ENCODE results near the gene NEK9.
"Not testable (repeated sequence)": the region's sequence is repeated elsewhere in the genome, so short reads cannot be mapped to it uniquely, and the experiment has no call there.

The NEK9 gene

DNA sequence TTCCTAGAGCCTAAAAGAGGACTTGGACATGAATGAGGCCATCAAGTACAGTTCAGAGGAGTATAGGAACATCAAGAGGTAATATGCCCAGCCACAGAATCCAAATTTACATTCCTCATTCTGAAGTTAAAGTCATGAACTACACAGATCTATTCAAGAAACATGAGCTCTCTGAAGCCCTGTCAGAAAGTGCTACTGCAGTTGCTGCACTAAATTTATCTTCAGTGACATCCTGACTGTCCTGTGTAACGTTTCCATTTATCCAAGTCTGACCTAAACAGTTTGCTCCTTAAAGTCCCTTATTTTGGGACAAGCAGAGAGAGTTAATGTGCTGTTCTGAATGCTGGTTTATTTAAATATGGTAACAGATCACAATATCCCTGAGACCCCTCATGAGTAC is 28.2 kb downstream of the NEK9 start:
- DNase-seq: no peak

DNA sequence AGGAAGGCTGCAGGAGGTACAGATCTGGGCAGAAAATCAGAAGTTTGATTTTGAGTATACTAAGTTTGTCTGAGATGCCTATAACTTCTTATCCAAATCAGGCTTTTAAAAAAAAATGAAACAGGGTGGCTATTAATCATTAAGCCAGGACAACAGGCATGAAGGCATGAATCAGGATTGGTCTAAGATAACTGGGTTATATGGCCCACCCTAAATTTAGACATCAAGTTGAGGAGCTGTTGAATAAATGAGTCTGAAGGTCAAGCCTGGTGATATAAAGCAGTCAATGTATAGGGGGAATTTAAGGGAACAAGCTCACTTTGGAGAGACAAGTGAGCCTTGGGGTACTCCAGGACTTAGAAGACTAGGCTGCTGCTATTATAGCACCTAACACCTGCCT is 28.6 kb downstream of the NEK9 start:
- no peak for DNase-seq

DNA sequence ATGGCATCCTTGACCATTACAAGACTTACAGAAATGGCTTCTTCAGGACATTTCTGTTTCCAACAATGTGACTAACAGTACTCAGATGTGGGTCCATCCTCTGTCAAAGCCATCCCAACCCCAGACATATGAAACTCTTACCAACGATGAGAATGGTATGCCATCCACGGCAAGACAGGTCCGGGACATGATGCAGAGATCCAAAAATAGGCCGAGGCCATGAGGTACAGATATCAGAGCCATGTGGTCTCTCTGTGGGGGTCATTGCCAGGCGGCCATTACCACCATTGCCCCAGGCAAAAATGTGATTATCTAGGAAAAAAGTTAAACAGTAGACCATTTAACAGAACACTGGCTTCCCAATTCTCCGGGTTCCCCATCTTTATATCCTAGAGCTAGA is 29.9 kb downstream of the NEK9 start:
- DNase-seq: no peak

DNA sequence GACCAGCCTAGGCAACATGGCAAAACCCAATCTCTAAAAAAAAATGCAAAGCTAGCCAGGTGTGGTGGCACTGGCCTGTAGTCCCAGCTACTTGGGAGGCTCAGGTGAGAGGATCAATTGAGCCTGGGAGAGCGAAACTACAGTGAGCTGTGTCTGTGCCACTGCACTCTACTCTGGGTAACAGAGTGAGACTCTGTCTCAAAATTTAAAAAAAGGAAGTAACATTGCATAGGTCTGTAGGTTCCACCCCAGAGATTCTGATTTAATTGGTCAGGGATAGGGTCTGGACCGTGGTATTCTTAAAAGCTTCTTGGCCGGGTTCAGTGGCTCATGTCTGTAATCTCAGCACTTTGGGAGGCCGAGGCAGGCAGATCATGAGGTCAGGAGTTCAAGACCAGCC is 31.2 kb downstream of the NEK9 start:
- DNase-seq: no peak

GRCh38 chr14:75094896-75095295 is 32.0 kb downstream of the NEK9 start:
- DNase-seq: no peak

DNA sequence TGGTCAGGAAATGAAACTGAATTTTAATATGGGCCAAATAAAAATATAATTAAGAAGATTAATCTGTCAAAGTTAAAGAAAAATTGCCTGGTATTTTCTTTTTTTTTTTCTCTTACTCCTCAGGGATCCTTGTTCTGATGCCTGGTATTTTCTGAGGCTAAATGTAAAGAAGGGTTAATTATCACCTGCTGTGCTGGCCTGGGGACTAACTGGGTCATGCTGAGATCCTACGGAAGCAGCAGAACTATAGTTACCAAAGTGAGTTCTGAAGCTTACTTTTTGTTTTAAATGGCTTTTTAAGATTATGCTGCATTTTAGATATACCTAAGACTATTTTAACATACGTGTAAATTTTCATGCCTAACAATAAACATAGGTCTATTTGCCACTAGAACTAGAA is 34.1 kb downstream of the NEK9 start:
- peak in 2 of 3 experiments; percentile 19 to 67 for DNase-seq

DNA sequence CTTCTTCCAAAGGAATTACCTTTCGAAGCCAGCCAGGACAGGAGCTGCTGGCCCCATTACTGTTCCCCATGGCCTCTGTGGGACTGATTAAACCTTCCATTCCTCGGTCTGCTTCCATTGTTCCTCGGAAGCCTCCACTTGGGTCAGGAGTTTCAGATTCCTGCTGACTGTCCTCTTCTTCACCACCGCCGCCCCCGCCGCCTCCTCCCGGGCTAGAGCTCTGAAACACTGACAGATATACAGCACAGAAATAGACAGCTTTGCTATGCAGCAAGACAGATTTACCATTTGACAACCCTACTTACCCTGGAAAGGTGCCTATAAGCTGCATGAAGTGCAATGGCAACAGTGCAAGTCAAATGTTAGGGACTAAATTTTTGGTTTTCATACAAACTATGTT is 35.6 kb downstream of the NEK9 start:
- no peak for DNase-seq

DNA sequence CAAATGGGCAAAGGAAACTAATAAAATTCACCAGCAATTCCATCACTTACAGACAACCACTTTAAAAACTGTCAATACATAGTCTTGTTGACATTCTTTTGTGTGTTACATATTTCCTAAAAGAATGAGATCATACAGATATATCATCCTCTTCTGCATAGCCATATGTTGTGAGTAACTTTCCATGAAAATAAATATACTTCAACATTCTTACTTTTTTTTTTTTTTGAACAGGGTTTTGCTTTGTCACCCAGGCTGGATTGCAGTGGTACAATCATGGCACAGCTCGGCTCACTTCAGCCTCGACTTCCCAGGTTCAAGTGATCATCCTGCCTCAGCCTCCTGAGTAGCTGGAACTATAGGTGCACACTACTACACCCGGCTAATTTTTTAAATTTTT is 36.5 kb downstream of the NEK9 start:
- DNase-seq: no peak

DNA sequence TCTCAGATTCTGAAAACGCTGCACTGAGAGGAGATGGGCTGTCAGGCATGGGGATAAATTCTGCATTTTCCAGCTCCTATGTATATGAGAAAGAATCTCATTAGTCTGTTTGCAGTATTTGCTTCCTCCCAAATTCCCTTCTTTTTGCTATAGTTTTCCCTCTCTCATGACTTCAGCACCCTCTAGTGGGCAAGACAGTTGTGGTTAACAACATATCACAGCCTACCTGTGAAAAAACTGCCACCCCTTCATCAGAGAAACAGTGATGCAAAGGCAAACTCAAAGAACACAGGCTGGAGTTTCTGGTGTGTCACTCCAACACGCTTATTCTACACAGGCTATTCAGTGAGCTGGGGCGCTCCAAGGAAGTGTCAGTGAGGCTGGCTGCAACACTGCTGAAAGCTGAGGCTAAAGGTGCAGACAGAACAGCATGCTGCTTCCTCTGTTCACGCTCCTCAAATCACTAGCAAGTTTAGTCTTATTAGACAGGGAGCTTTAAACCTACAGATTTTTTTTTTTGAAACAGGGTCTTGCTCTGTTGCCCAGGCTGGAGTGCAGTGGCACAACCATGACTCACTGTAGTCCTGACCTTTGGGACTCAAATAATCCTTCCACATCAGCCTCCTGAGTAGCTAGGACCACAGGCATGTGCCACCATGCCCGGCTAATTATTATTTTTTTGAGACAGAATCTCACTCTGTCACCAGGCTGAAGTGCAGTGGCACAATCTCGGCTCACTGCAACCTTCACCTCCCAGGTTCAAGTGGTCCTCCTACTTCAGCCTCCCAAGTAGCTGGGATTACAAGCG is 38.1 kb downstream of the NEK9 start:
- DNase-seq: peak; percentile 35 to 80 (median 73)

GRCh38 chr14:75088153-75088552 is 38.7 kb downstream of the NEK9 start:
- DNase-seq: no peak

DNA sequence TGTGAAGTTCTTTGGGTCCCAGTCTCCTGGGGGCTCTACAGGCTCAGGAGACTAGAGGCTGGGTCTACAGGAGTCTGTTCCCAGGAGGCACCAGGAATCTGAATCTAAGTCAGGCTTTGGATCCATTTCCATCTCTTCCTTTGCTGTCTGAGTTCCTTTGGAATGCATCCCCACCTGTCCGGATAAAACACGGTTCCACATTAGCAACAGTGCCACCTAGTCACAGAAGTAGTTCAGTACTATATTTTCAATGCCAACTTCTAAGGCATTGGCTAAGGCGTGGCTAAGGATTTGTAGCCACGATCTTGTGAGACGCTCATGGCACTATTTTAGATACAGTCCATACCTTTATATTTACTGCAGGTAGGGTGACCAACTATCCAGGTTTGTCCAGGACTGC is 42.3 kb downstream of the NEK9 start:
- DNase-seq: peak in 1 of 3 experiments; percentile 22

- DNase-seq: no peak
Observed at GRCh38 chr14:75083271-75083670, 43.6 kb downstream of the NEK9 start.

DNA sequence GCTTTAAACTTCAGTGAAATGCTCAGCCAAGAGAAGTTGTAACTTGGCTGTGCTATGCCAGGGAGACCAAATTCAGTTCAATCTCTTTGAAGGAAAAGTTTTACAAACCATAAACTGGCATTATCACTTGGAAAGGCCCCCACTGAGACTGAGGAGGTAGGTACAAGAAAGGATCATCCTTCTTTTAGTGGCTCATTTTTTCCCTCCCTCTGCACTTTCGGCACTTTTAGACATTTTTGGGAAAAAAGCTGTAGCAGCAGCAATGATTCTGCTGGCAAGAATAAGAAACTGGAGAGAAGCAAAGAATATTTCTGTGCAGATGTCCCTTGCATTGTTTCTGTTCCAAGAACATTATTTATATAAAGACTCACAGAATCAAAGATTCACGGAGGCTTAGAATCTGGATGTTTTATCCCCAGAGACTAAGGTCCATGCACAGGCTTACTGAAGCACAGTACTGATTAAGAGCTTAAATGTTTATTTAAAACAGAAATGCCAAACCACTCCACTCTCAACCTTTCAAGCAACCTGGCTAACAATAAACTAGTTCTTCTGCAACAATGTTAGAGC is 45.1 kb downstream of the NEK9 start:
- DNase-seq: no peak

- DNase-seq: no peak
Observed at GRCh38 chr14:75079521-75079920, 47.3 kb downstream of the NEK9 start.

DNA sequence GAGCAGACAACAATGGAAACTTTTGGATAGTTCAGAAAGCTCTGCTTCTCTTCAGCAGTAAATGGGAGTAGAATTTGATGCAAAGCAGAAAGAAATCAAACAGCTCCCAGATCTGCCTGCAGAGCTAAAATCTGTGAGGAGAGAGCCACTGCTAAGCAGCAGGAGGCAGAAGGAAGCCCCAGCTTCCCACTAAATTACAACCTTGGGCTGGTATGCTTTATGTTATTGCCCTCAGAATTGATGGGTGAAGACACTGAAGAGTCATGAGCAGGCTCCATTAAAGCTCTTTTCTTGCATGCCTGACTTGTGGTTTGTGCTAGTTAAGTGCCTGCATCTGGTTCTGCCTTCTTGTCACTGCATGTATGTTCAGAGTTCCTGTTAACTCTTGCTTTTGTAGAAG is 49.1 kb downstream of the NEK9 start:
- peak in 1 of 3 experiments; percentile 91 for DNase-seq

- DNase-seq: peak in 1 of 3 experiments; percentile 26
Observed at GRCh38 chr14:75070383-75070782, 56.5 kb downstream of the NEK9 start.

DNA sequence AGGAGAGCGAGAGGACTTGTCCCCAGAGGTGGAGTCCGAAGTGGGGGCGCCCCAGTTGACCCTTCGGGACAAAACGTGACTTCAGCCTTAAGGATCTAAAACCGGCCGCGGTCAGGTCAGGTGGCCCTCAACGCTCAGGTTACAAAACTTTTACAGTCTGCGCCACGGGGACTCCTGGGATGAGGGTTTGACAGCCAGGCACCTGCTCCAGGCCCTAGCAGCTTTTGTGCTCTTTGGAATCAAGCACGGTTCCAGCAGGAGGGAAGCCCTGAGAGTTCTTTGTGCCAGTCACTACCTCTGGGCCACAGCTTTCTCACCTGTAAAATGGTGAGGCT is 57.1 kb downstream of the NEK9 start:
- DNase-seq: peak; percentile 85 to 92 (median 89)

- DNase-seq: peak; percentile 98
Observed at GRCh38 chr14:75069121-75069810, 57.6 kb downstream of the NEK9 start, which contains the start of gene ZC2HC1C. Gene ZC2HC1C (plus strand): TSS chr14:75069641. CDS start chr14:75070574, 933 bp downstream.

GRCh38 chr14:75068294-75069120 is 58.3 kb downstream of the NEK9 start:
- DNase-seq: peak; percentile 47 to 79 (median 63)

- DNase-seq: not testable (repeated sequence)
Observed at GRCh38 chr14:75067765-75068164, 59.1 kb downstream of the NEK9 start.

DNA sequence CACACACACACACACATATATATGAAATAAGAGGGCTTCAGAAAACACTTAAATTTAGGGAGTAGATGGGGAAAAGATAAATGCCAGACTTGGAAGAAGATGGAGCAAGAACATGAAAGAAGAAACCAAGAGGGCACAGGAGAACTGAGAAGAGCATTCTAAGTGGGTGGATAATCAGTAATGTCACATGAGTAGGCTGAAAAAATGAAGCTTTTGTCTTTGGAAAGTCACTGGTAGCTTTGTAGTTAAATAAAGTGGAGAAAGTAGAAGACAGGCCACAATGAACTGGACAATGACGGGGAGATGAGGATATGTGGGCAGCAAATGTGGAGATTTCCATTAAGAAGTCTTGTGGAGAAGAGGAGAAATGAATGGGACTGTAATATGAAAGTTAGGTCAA is 59.6 kb downstream of the NEK9 start:
- DNase-seq: no peak

DNA sequence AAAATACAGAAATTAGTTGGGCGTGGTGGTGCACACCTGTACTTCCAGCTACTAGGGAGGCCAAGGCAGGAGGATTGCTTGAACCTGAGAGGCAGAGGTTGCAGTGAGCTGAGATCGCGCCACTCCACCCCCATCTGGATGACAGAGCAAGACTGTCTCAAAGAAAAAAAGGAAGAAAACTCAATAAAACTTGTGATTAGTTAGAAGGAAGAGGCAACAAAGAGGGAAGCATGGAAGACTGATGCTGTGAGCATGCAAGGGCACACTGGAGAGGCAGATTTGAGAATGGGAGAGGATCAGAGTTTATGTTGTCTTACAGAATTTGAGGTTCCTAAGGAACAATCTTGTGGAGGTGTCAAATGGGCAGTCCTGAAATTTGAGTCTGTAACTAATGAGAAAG is 60.2 kb downstream of the NEK9 start:
- DNase-seq: no peak

- no peak for DNase-seq
Observed at GRCh38 chr14:75064205-75064567, 62.7 kb downstream of the NEK9 start.
